Left ventricle myocardium inferior (tissue), 1 donor: ENCODE measurements around the gene IDS. TPM values are rescaled to one million over a fixed set of nuclear protein-coding genes. Genes with fewer than 3 reads are reported as not detected.

Experiments used
- DNase-seq: peaks from one replicate; pipeline ENCODE4 v3.0.0-alpha.2; 2020
- H3K27ac ChIP-seq: fragments of 200-600 bp; replicated peaks from 2 replicates; pipeline ENCODE4 v1.8.0; 2021
- H3K27me3 ChIP-seq: fragments of 200-600 bp; 2 replicates; pipeline ENCODE4 v1.8.0; 2021; ENCODE audit warnings: low read depth
- H3K36me3 ChIP-seq: fragments of 200-600 bp; 2 replicates; pipeline ENCODE4 v1.8.0; 2021
- H3K4me1 ChIP-seq: fragments of 200-600 bp; 2 replicates; pipeline ENCODE4 v1.8.0; 2021
- H3K4me3 ChIP-seq: fragments of 200-600 bp; 2 replicates; pipeline ENCODE4 v1.8.0; 2021; ENCODE audit warnings: mild to moderate bottlenecking, moderate library complexity
- H3K9me3 ChIP-seq: fragments of 200-600 bp; replicated peaks from 2 replicates; pipeline ENCODE4 v1.8.0; 2021
- CTCF ChIP-seq: fragments of 200-600 bp; IDR thresholded peaks from 2 replicates; pipeline ENCODE4 v1.8.0; 2021; ENCODE audit warnings: antibody characterized with exemption, mild to moderate bottlenecking, borderline replicate concordance
- intact Hi-C: fragments of 100-400 bp; cut with micrococcal nuclease; formaldehyde crosslinking; loops from one replicate; pipeline ENCODE4 v1.11.0; 2022
- total RNA-seq: library from RNA; stranded (reverse); fragmentation: NEBNext Ultra II Directional; extraction: Animal tissue kit (Norgen Biotek cat#: 25700); gene quantifications from one replicate; pipeline ENCODE4 v1.2.1, GENCODE V29; 2021
- donor health status: DM: no; HTN: yes; CAD: no; lungs with severe emphysema.

IDS gene
- total RNA-seq, 1 donor from 2014 or later = 86.3 TPM

DNA sequence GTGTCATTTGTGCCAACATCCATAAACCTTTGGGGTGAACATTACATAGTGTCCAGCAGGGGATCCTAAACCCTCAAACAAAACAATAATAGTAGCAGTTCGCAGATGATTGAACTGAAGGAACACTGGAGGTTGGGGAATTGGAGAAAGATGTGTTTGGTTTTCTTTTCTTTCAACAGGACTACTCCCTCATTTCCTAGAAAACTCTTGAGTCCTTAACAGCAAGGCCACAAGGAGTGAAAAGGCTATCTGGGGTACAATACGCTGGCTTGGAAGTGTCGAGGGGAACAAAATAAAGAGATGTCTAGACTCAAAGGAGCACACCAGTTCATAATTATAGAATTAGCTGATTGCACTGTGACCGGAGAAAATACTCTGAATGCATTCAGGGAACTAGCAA lies 72.1 kb downstream of the IDS start:
- intact Hi-C loops = no loop called here
- TF ChIP-seq CTCF = no peak
- Histone ChIP-seq H3K4me3 (no peak overlapping the region), H3K27me3 (no peaks in the 10 kb centered on the region), H3K4me1 (no peaks in the 10 kb centered on the region), H3K36me3 (no peaks in the 10 kb centered on the region), H3K27ac (no peak overlapping the region), H3K9me3 (no peaks in the 10 kb centered on the region)
- DNase-seq = no peak

Other genes with a start within 250 kb of the IDS start
- gene EOLA1, start 35.7 kb upstream of the IDS start, total RNA-seq = 31.3 TPM
- gene HSFX3, start 44.6 kb upstream of the IDS start, total RNA-seq = 0.25 TPM
- gene MAGEA9B, start 82.2 kb upstream of the IDS start, total RNA-seq = not detected
- not detected for gene HSFX2, start 90.0 kb upstream of the IDS start, total RNA-seq
- gene TMEM185A, start 126.5 kb upstream of the IDS start, total RNA-seq = 42.2 TPM
- not detected for gene MAGEA11, start 206.8 kb upstream of the IDS start, total RNA-seq